GM19193 (cell line): ENCODE results near the gene LDHD.

Experiments used
- POLR2A ChIP-seq: IDR thresholded peaks from 4 replicates; pipeline ENCODE4 v1.6.1; 2011; ENCODE audit not compliant: insufficient read depth, insufficient read length; ENCODE audit errors: extremely low read depth

LDHD gene

GRCh38 chr16:75093598-75094540, 22.7 kb downstream of the LDHD start:
- no peak for TF ChIP-seq POLR2A

GRCh38 chr16:75092777-75093176, 23.8 kb downstream of the LDHD start:
- no peak for TF ChIP-seq POLR2A

DNA sequence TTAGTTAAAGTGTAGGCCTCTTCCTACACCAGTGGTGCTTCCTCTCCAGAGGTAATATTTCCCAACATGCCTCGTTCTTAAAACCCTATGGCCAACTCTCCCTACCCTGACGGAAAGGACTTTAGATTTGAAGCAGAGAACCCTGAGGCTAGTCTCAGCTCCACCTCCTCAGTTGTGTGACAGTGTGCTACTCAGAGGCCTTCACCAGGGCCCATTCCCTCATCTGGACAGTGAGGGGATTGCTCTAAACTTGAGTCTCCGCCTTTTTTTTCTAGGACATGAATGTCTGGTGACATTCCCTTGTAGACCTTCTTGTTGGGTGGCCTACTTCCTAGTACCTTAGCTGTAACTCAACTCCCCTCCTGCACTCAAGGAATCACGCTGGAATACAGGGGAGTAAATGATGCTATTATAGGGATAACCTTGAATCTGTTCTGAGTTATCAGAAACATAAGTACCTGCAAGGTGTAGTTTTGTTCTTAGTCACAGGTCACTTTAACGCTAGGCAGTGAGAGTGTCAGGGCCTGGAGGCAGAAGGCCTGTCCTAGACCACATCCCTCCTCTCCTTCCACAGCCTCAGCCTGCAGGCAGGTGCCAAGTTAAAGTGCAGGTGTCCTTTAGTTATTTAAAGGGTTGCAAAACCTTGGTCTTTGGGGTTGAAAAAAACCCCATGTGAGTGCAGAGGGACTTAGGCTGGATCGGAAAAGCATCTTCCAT, 26.9 kb downstream of the LDHD start:
- TF ChIP-seq POLR2A, result no peak

GRCh38 chr16:75088934-75089333, 27.6 kb downstream of the LDHD start:
- TF ChIP-seq POLR2A, result no peak

DNA sequence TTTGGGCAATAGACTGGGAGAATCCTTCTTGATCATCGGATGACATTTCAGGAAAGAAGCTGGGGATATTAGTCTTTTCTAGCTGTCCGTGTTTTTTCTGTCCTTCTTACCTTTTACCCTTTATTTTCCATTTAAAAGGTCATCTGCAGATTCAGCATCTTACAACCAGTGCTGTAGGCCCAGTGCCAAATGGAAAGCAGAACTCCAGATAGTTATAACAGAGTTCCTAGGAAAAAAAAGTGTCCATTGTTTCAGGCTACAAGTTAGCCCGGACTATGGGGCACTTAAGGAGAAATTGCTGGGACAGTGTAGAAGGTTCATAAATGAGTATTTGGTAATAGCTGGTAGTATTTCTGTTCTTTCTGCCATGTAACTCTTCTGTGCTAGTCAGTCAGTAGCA, 28.4 kb downstream of the LDHD start:
- no peak for TF ChIP-seq POLR2A

DNA sequence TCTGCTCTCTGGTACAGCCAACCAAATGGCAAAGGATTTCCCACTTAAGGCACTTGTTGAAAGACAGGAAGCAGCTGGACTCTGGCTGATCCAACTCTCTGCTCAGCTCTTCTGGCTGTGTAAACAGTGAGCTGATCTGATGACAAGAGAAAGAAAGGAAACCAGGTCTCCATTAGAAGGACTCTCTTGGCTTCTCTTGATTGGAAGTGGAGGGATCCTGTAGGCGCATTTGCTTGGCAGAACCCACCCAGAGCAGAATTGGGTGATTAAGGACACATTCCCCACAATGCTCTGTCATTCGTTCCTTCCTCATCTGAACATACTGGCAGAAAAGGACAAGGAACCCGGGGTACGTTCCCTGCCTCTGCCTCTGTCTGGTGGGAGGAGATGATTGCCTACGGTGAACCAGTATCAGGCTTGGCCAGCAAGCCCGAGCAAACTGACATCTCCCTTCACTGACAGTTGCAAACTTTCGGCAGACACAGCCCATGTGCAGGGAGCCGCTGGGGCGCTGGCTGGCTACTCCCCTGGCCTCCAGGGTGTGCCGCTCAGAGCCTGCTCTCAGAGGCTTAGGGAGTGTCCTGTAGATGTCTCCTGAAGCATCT, 29.1 kb downstream of the LDHD start:
- no peak for TF ChIP-seq POLR2A

DNA sequence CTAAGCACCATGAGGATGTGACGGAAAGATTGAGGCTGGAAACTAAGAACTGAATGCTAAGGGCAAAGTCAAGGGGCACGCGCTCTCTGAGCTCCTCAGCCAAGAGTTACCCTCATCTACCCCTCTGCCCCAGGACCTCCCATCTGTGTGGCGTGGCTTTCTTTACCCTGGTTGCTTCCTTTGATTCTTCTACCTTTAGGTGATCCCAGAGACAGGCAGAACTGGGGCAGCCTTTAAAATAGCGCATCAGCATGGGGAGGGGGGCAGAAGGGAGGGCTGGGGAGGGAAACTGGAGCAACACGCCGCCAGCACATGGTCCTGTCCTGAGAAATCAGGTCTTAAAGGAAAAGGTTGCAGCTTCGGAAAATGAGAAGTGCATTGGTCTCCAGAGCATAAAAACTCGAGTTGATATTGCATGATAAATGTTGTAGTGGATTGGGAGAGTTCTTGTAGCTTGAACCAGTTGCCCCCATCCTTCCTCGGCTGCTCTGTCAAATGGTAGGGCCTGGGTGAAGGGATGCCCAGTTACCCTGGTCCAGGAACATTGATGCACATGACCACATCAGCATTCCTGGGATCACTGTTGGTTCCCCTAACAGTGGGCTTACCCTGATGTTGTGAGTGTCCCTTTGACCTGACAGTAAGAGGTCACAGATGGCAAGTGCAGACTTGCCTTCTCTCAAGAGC, 29.7 kb downstream of the LDHD start:
- no peak for TF ChIP-seq POLR2A

DNA sequence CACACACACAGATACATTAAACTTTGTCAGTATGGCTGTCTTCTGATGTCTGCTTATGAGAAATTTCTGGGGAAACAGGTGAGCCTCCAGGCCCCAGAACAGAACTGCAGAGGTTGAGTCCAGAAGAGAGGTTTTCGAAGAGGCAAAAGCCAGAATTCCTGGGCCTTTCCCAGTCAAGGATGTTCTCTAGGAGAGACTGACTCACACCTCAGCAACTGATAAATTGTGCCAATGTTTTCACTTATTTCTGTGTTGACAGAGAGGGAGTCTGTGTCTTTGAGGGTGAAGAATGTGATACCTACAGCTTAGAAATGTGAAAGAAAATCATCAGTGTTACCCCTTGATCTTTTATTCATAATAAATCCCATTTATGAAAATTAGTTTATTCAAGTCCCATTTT, 30.3 kb downstream of the LDHD start:
- no peak for TF ChIP-seq POLR2A

- TF ChIP-seq POLR2A, result no peak
Measured at GRCh38 chr16:75085556-75085955, 31.0 kb downstream of the LDHD start.

DNA sequence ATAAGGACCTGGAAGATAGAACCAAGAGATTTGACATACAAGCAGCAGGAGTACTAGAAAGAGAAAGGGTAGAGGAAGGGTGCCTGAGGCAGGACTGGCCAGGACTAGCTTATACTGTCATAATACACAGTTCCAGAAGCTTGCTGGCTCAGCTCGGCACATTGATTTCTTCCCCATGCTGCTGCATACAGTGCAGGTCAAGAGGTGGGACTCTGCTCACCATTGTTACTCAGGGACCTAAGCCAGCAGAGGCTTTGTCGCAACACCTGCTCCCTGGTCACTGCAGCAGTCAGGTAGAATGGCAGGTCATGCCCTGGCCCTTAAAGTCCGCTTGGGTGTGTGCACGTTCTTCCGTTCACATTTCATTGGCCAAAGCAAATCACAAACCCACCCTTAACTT, 32.8 kb downstream of the LDHD start:
- TF ChIP-seq POLR2A, result no peak

DNA sequence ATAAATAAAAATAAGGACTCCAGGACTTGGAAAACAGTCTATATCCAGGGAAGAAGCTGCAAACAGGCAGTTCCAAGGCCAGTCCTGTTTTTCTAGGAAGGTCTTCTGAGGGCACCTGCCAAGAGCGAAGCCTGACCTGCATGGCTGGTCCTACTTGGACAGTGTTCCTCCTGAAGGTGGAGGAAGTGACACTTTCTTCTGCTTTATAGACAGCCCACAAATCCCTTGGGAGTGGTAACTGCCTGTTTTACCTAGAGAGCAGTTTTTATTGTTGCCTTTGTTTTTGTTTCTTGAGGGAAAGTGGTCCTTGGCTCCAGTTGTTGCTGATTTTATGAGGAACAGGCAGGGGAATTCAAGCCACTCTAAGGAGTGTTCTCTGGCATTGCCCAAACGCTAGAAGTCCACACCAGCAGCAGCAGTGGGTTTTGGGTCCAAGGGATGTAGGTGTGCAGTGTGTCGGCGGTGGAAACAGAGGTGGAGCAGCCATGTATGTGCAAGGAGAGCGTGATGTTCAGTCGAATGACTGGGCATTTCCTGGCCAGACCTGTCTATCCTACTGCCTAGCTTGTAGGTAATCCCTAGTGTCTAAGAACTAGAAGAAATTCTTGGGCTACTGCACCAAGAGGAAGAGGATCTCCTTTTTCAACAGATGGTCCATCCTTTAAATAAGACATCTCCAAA, 35.3 kb downstream of the LDHD start:
- no peak for TF ChIP-seq POLR2A

- no peak for TF ChIP-seq POLR2A
Measured at GRCh38 chr16:75080205-75081029, 36.2 kb downstream of the LDHD start.

GRCh38 chr16:75079346-75079926, 37.1 kb downstream of the LDHD start:
- TF ChIP-seq POLR2A, result no peak
